Neural cell (in vitro differentiated cells): ENCODE results near the gene CRYAB. TPM values are rescaled to one million over a fixed set of nuclear protein-coding genes. Genes with fewer than 3 reads are reported as not detected.

Experiments
- H2AFZ ChIP-seq: fragments of 200-600, 300-800 bp; sonication (generic), shearing (Covaris generic); 2 replicates; pipeline ENCODE4 v1.6.0; 2014; ENCODE audit warnings: low read depth, mild to moderate bottlenecking, antibody characterized with exemption, low read length, moderate library complexity
- H3F3A ChIP-seq: fragments of 200-600 bp; shearing (Covaris generic); 2 replicates; pipeline ENCODE4 v1.6.1; 2016; ENCODE audit warnings: mild to moderate bottlenecking, moderate library complexity, mixed read lengths, antibody characterized with exemption, low read length; ENCODE audit not compliant: insufficient read depth, poor library complexity, severe bottlenecking
- H3K27ac ChIP-seq: fragments of 200-600, 300-800 bp; sonication (generic), shearing (Covaris generic); 2 replicates; pipeline ENCODE4 v1.5.1; 2014; ENCODE audit warnings: mild to moderate bottlenecking, low read length, moderate library complexity
- H3K27me3 ChIP-seq: fragments of 300-800, 200-600 bp; sonication (generic), shearing (Covaris generic); 2 replicates; pipeline ENCODE4 v1.6.0; 2014; ENCODE audit warnings: mild to moderate bottlenecking, low read depth, low read length, moderate library complexity; ENCODE audit not compliant: insufficient read depth
- H3K36me3 ChIP-seq: fragments of 300-800, 200-600 bp; sonication (generic), shearing (Covaris generic); 2 replicates; pipeline ENCODE4 v1.5.1; 2014; ENCODE audit warnings: mild to moderate bottlenecking, antibody characterized with exemption, low read length, moderate library complexity; ENCODE audit not compliant: insufficient read depth
- H3K4me2 ChIP-seq: fragments of 300-800, 200-600 bp; sonication (generic), shearing (Covaris generic); 2 replicates; pipeline ENCODE4 v1.6.0; 2014; ENCODE audit warnings: mild to moderate bottlenecking, low read length
- H3K4me3 ChIP-seq: fragments of 300-800, 200-600 bp; sonication (generic), shearing (Covaris generic); 2 replicates; pipeline ENCODE4 v1.5.1; 2014; ENCODE audit warnings: mild to moderate bottlenecking, low read length, moderate library complexity
- H3K79me2 ChIP-seq: fragments of 200-600 bp; shearing (Covaris generic); replicated peaks from 2 replicates; pipeline ENCODE4 v1.6.0; 2014; ENCODE audit warnings: mild to moderate bottlenecking, low read length, moderate library complexity; ENCODE audit not compliant: insufficient read depth
- H3K9ac ChIP-seq: fragments of 300-800, 200-600 bp; sonication (generic), shearing (Covaris generic); 2 replicates; pipeline ENCODE4 v1.6.1; 2016; ENCODE audit warnings: mild to moderate bottlenecking, low read length, mixed read lengths
- H3K9me2 ChIP-seq: fragments of 200-600 bp; shearing (Covaris generic); 2 replicates; pipeline ENCODE4 v1.6.1; 2016; ENCODE audit warnings: mild to moderate bottlenecking, low read length, mixed read lengths; ENCODE audit not compliant: insufficient read depth
- H3K9me3 ChIP-seq: fragments of 200-600, 300-800 bp; sonication (generic), shearing (Covaris generic); 2 replicates; pipeline ENCODE4 v1.6.1; 2016; ENCODE audit warnings: mild to moderate bottlenecking, mixed run types, low read length, moderate library complexity, mixed read lengths
- H4K20me1 ChIP-seq: fragments of 200-600 bp; shearing (Covaris generic); 2 replicates; pipeline ENCODE4 v1.6.1; 2016; ENCODE audit warnings: mild to moderate bottlenecking, mixed run types; ENCODE audit not compliant: insufficient read depth
- EP300 ChIP-seq: fragments of 450-650 bp; conservative IDR thresholded peaks from 2 replicates; pipeline ENCODE4 v1.6.1; 2014; ENCODE audit warnings: antibody characterized with exemption, mild to moderate bottlenecking, moderate library complexity; ENCODE audit not compliant: poor library complexity, severe bottlenecking
- EZH2 ChIP-seq: fragments of 200-600, 300-800 bp; shearing (Covaris generic), sonication (generic); IDR thresholded peaks from 2 replicates; pipeline ENCODE4 v1.6.1; 2014; ENCODE audit warnings: antibody characterized with exemption, low read length, borderline replicate concordance, mild to moderate bottlenecking; ENCODE audit not compliant: insufficient read depth, poor library complexity, severe bottlenecking
- MXI1 ChIP-seq: fragments of 450-650 bp; conservative IDR thresholded peaks from 2 replicates; pipeline ENCODE4 v1.6.1; 2014; ENCODE audit warnings: antibody characterized with exemption, mild to moderate bottlenecking; ENCODE audit not compliant: poor library complexity, severe bottlenecking
- POLR2AphosphoS5 ChIP-seq: IDR thresholded peaks from 2 replicates; pipeline ENCODE4 v1.6.1; 2012
- RAD21 ChIP-seq: fragments of 450-650 bp; conservative IDR thresholded peaks from 2 replicates; pipeline ENCODE4 v1.6.1; 2014; ENCODE audit warnings: antibody characterized with exemption, mild to moderate bottlenecking, moderate library complexity
- SMC3 ChIP-seq: fragments of 450-650 bp; conservative IDR thresholded peaks from 2 replicates; pipeline ENCODE4 v1.6.1; 2014; ENCODE audit warnings: antibody characterized with exemption, mild to moderate bottlenecking, moderate library complexity; ENCODE audit not compliant: poor library complexity
- TAF1 ChIP-seq: IDR thresholded peaks from 2 replicates; pipeline ENCODE4 v1.6.1; 2012; ENCODE audit warnings: low read depth
- polyA plus RNA-seq: library from polyadenylated mRNA; depleted of rRNA; stranded (reverse); fragments of >200 nt; gene quantifications from 2 replicates; pipeline ENCODE4 v1.2.3, GENCODE V29; 2014
- TF ChIP-seq, protein P1 (sequence below): fragments of 450-650 bp; IDR thresholded peaks from 2 replicates; pipeline ENCODE4 v1.5.1; 2014; ENCODE audit warnings: antibody characterized with exemption, mild to moderate bottlenecking, moderate library complexity; ENCODE audit not compliant: poor library complexity, severe bottlenecking
- TF ChIP-seq, protein P2 (sequence below): IDR thresholded peaks from 2 replicates; pipeline ENCODE4 v1.6.1; 2012; ENCODE audit warnings: borderline replicate concordance

The CRYAB gene
- polyA plus RNA-seq, 1 donor from 2014 or later, result not detected

DNA sequence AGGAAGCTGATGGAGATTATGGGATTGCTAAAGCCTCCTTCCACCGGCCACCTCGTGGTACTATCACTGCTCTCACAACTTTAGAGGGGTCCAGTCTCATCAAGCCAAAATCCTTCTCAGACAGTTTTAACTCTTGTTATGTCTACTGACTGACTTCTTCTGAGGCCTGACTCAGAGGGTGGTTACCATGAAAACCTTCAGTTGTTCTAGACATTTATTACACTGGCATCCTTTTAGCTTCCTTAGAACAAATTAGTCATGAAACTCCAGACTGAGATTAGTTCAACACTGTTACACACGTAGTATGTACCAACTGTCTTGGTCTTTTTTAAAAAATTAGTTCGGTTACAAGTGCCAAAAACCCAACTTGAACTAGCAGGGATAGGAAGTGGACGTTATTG is 33.1 kb upstream of the CRYAB start:
- Histone ChIP-seq H3F3A (no peaks in the 10 kb centered on the region), H3K79me2 (peaks cover 7% of the 10 kb centered on the region), H3K4me3 (no peak overlapping the region), H3K9ac (no peak overlapping the region), H3K4me2 (no peak overlapping the region), H3K9me3 (no peaks in the 10 kb centered on the region), H3K27ac (no peak overlapping the region), H3K36me3 (no peaks in the 10 kb centered on the region), H3K9me2 (no peaks in the 10 kb centered on the region), H3K27me3 (no peaks in the 10 kb centered on the region), H4K20me1 (no peaks in the 10 kb centered on the region), H2AFZ (no peak overlapping the region)
- TF ChIP-seq, protein P1, sequence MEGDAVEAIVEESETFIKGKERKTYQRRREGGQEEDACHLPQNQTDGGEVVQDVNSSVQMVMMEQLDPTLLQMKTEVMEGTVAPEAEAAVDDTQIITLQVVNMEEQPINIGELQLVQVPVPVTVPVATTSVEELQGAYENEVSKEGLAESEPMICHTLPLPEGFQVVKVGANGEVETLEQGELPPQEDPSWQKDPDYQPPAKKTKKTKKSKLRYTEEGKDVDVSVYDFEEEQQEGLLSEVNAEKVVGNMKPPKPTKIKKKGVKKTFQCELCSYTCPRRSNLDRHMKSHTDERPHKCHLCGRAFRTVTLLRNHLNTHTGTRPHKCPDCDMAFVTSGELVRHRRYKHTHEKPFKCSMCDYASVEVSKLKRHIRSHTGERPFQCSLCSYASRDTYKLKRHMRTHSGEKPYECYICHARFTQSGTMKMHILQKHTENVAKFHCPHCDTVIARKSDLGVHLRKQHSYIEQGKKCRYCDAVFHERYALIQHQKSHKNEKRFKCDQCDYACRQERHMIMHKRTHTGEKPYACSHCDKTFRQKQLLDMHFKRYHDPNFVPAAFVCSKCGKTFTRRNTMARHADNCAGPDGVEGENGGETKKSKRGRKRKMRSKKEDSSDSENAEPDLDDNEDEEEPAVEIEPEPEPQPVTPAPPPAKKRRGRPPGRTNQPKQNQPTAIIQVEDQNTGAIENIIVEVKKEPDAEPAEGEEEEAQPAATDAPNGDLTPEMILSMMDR, result no peak
- TF ChIP-seq, protein P2, sequence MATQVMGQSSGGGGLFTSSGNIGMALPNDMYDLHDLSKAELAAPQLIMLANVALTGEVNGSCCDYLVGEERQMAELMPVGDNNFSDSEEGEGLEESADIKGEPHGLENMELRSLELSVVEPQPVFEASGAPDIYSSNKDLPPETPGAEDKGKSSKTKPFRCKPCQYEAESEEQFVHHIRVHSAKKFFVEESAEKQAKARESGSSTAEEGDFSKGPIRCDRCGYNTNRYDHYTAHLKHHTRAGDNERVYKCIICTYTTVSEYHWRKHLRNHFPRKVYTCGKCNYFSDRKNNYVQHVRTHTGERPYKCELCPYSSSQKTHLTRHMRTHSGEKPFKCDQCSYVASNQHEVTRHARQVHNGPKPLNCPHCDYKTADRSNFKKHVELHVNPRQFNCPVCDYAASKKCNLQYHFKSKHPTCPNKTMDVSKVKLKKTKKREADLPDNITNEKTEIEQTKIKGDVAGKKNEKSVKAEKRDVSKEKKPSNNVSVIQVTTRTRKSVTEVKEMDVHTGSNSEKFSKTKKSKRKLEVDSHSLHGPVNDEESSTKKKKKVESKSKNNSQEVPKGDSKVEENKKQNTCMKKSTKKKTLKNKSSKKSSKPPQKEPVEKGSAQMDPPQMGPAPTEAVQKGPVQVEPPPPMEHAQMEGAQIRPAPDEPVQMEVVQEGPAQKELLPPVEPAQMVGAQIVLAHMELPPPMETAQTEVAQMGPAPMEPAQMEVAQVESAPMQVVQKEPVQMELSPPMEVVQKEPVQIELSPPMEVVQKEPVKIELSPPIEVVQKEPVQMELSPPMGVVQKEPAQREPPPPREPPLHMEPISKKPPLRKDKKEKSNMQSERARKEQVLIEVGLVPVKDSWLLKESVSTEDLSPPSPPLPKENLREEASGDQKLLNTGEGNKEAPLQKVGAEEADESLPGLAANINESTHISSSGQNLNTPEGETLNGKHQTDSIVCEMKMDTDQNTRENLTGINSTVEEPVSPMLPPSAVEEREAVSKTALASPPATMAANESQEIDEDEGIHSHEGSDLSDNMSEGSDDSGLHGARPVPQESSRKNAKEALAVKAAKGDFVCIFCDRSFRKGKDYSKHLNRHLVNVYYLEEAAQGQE, result no peak
- TF ChIP-seq EP300 (no peak), RAD21 (no peak), SMC3 (no peak), TAF1 (no peak), POLR2AphosphoS5 (no peak), MXI1 (no peak), EZH2 (no peak)

DNA sequence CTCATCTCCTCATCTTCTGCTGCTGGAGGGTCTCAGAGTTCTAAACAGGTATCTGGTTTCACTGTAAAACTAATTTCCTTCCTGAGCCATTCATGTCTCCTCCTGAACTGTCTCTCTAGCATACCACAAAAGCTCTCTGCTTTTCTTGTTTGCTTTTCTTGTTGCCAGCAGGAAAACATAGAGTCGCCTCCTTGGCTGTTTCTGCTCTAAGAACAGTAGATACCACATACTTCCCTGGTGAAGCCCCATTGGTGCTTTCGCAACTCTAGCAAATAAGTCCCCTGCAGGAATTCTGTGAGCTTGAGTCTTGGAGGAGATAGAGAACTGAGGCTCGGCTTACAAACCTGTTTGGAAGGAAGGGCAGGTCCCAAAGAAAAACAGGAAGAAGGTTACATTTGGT is 32.6 kb upstream of the CRYAB start:
- Histone ChIP-seq H3K4me3 (no peak overlapping the region), H3K9me2 (no peaks in the 10 kb centered on the region), H2AFZ (no peak overlapping the region), H3F3A (no peaks in the 10 kb centered on the region), H3K36me3 (no peaks in the 10 kb centered on the region), H3K27ac (no peak overlapping the region), H3K4me2 (no peak overlapping the region), H3K79me2 (peaks cover 8% of the 10 kb centered on the region), H3K27me3 (no peaks in the 10 kb centered on the region), H3K9ac (no peak overlapping the region), H3K9me3 (no peaks in the 10 kb centered on the region), H4K20me1 (no peaks in the 10 kb centered on the region)
- TF ChIP-seq MXI1, result no peak
- no peak for TF ChIP-seq POLR2AphosphoS5
- no peak for TF ChIP-seq TAF1
- TF ChIP-seq, protein P2, result no peak
- no peak for TF ChIP-seq SMC3
- no peak for TF ChIP-seq RAD21
- TF ChIP-seq EP300, result no peak
- TF ChIP-seq, protein P1, result no peak
- TF ChIP-seq EZH2, result no peak
